SK-N-SH treated with all-trans-retinoic acid at 6 μM for 48 hours (cell line): ENCODE results near the gene DIAPH3.

Experiments used
- RARB ChIP-seq: fragments of 250-450 bp; sonication (Bioruptor Pico); IDR thresholded peaks from 2 replicates; pipeline ENCODE4 v1.8.0; 2021; ENCODE audit warnings: mild to moderate bottlenecking, moderate library complexity
- ZNF70 ChIP-seq: fragments of 450-650 bp; formaldehyde crosslinking; IDR thresholded peaks from 2 replicates; pipeline ENCODE4 v1.5.0; 2020; ENCODE audit warnings: mild to moderate bottlenecking, moderate library complexity
- TF ChIP-seq, protein P1 (sequence below): fragments of 250-450 bp; sonication (Bioruptor Pico); IDR thresholded peaks from 2 replicates; pipeline ENCODE4 v1.5.0; 2020; ENCODE audit warnings: mild to moderate bottlenecking, moderate library complexity
- TF ChIP-seq, protein P2 (sequence below): fragments of 250-450 bp; sonication (Bioruptor Pico); IDR thresholded peaks from 2 replicates; pipeline ENCODE4 v1.8.0; 2020; ENCODE audit warnings: mild to moderate bottlenecking, moderate library complexity, borderline replicate concordance

DNA sequence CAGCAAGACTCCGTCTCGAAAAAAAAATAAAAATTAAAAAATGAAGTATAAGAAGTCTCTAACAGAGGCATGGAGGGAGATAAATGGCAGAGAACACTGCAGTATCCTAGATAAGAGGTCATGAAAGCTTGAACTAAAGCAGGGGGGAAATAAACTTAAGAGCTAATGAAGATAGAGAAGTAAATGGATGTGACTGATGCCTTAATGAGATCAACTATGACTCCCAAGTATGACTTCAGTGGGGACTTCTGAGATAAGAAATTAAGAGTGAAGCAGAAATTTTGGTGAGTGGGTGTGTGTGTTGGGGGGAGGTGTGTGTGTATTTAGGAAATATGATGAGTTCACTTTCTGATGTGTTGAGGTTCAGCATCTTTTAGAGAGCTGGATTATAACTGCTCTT, 55.1 kb downstream of the DIAPH3 start:
- TF ChIP-seq, protein P1, sequence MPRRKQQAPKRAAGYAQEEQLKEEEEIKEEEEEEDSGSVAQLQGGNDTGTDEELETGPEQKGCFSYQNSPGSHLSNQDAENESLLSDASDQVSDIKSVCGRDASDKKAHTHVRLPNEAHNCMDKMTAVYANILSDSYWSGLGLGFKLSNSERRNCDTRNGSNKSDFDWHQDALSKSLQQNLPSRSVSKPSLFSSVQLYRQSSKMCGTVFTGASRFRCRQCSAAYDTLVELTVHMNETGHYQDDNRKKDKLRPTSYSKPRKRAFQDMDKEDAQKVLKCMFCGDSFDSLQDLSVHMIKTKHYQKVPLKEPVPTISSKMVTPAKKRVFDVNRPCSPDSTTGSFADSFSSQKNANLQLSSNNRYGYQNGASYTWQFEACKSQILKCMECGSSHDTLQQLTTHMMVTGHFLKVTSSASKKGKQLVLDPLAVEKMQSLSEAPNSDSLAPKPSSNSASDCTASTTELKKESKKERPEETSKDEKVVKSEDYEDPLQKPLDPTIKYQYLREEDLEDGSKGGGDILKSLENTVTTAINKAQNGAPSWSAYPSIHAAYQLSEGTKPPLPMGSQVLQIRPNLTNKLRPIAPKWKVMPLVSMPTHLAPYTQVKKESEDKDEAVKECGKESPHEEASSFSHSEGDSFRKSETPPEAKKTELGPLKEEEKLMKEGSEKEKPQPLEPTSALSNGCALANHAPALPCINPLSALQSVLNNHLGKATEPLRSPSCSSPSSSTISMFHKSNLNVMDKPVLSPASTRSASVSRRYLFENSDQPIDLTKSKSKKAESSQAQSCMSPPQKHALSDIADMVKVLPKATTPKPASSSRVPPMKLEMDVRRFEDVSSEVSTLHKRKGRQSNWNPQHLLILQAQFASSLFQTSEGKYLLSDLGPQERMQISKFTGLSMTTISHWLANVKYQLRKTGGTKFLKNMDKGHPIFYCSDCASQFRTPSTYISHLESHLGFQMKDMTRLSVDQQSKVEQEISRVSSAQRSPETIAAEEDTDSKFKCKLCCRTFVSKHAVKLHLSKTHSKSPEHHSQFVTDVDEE = no peak
- TF ChIP-seq RARB (no peak), ZNF70 (no peak)
- TF ChIP-seq, protein P2, sequence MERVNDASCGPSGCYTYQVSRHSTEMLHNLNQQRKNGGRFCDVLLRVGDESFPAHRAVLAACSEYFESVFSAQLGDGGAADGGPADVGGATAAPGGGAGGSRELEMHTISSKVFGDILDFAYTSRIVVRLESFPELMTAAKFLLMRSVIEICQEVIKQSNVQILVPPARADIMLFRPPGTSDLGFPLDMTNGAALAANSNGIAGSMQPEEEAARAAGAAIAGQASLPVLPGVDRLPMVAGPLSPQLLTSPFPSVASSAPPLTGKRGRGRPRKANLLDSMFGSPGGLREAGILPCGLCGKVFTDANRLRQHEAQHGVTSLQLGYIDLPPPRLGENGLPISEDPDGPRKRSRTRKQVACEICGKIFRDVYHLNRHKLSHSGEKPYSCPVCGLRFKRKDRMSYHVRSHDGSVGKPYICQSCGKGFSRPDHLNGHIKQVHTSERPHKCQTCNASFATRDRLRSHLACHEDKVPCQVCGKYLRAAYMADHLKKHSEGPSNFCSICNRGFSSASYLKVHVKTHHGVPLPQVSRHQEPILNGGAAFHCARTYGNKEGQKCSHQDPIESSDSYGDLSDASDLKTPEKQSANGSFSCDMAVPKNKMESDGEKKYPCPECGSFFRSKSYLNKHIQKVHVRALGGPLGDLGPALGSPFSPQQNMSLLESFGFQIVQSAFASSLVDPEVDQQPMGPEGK (CRISPR knock-in tag) = no peak
